HG03342 (cell line): ENCODE results near the gene LBP.
"Not testable (repeated sequence)": the region's sequence is repeated elsewhere in the genome, so short reads cannot be mapped to it uniquely, and the experiment has no call there.

Experiments
- ATAC-seq: cut with Tn5 transposase; IDR thresholded peaks from one replicate; pipeline ENCODE4 v1.9.1; 2021; ENCODE audit warnings: mild to moderate bottlenecking, moderate library complexity; ENCODE audit not compliant: unreplicated experiment

The LBP gene

DNA sequence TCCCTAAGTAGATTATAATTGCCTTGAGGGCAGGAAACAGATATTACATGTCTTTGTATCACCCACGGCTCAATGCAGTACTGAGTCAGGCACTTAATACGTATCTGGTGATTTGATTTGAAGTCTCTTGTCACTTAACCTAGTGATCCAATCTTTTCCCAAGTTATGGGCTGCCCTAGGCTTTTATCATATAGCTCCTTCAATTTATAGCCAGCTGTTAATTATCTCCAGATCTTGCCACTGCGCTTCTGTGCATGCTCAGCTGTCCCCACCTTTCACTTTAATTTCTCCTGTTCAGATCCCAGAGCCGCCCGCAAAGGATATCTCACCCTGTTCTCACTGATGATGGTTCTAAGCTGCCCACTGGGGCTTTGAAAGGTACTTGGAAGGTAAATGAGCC, 47.0 kb downstream of the LBP start:
- no peak for ATAC-seq

DNA sequence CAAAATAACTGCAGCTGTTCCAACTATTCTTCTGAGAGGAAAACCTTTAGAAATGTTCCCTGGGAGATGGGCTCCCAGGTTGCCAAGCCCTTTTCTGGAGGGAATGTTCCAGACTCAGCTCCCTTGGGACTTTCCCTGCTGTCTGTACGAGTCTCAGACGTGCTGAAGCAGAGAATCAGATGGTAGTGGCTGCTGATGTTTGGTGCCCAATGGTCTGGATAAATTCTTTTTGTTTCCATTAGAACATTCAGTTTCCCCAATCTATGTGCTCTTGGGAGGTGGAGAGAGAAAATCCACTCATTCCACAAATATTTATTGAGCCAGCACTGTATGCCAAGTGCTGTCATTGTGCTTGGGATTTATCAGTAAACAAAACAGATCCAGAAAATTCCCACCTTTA, 48.9 kb downstream of the LBP start:
- ATAC-seq = no peak

DNA sequence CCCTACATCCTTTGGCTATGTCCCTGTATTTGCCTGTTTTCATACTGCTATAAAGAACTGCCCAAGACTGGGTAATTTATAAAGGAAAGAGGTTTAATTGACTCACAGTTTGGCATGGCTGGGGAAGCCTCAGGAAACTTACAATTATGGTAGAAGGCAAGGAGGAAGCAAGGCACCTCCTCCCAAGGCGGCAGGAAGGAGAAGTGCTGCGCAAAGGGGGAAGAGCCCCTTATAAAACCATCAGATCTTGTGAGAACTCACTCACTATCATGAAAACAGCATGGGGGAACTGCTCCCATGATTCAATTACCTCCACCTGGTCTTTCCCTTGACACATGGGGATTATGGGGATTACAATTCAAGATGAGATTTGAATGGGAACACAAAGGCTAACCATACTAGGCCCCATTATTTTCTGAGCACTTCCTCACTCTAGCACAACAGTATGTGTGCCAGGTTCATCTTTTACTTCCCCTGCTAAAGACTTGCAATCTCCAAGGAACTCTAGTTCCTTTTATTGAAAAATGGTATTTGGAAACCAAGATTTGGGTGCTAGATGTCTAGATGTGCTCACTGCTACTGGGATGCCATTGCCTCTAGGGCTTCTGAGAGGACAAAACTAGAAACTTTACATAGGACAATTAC, 49.6 kb downstream of the LBP start:
- not testable (repeated sequence) for ATAC-seq

DNA sequence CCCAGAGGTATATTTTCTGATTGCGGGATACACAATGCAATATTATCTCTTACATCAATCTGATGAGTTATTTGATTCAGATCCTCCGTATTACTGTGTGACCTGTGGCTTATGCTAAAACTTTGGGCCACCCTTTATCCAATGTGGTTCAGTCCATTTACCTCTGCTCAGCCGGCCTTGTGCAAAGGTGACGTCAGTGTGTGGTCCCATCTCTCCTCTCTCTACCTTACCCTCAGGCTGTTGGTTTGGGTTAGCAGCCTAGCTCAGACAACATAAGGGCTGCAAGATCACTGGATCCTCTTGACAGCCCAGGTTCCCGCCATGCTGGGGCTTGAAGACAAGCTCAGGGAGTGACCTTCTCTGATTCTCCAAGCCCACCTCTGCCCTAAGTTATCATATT, 55.8 kb downstream of the LBP start:
- ATAC-seq = no peak

DNA sequence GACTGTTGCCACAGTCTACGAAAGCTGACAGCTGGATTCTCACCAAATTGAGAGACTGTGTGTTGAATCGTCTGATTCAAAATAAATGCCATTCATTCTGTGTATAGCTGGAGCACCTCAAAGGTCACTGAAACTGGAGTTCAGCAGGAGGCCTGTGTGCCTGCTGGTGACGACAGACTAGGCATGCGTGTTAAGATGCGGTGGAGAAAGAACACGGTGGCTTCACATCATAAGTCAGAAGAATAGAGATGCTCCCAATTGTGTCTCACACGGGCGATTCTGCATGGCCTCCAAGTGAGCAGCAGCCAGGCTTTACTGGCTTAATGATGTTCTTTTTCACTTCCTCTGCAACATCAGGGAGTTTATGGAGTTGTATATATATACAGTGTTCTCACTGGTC, 56.5 kb downstream of the LBP start:
- ATAC-seq = no peak

DNA sequence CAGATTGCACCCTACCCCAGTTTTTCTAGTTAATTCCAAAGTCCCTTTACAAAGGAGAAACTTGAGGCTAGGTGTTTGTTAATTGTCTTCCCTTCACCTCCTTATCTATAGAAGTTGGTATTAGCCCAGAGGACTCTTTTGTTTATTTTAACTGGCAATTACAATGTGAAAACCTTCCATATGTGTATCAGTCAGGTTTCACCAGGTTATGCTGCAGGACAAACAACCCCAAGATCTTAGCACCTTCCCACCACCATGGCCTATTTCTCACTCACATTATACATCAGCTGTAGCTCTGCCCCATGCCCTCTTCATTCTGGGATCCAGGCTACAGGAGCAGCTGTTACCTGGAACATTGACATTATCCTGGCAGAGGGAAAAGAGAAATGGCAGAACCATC, 57.7 kb downstream of the LBP start:
- no peak for ATAC-seq

DNA sequence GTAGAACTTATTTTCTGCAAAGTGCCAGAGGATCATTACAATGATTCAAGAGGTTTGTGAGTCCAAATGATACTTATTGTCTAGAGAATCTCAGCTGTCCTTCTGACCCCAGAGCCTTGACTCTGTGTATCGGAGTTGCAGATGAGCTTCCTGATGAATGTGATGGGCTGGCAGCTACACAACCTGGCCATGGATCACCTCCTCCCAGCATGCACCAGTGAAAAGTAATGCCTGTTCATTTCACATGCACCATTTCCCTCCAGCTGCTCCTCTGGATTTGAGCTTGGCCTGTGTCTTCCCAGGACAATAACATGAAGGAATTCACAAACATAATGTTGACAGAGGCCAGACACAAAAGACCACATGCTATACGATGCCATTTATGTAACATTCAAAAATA, 58.9 kb downstream of the LBP start:
- ATAC-seq = no peak

DNA sequence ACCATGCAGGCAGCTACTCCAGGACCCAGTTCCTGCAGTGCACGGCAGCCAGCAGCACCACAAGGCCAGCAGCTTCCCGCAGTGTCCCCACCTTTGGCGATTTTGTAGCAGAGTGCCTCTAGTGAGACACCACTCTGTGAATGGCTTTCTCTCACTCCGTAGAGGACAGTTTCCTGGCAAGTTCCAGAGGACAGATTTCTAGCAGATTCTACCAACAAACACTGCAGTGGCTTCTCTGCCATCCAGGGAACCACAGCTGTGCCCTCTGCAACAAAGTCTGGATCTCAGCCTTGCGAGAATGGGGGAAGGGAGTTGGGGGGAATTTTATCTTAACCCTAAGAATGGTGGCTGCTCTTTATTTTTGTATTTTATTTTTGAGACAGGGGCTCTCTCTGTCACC, 60.2 kb downstream of the LBP start:
- no peak for ATAC-seq

DNA sequence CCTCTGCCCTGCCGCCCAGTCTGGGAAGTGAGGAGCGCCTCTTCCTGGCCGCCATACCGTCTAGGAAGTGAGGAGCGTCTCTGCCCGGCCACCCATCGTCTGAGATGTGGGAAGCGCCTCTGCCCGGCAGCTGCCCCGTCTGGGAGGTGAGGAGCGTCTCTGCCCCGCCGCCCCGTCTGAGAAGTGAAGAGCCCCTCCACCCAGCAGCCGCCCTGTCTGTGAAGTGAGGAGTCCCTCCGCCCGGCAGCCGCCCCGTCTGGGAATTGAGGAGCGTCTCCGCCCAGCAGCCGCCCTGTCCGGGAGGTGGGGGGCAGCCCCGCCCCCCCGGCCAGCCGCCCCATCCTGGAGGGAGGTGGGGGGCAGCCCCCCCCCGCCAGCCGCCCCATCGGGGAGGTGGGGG, 61.0 kb downstream of the LBP start:
- no peak for ATAC-seq

DNA sequence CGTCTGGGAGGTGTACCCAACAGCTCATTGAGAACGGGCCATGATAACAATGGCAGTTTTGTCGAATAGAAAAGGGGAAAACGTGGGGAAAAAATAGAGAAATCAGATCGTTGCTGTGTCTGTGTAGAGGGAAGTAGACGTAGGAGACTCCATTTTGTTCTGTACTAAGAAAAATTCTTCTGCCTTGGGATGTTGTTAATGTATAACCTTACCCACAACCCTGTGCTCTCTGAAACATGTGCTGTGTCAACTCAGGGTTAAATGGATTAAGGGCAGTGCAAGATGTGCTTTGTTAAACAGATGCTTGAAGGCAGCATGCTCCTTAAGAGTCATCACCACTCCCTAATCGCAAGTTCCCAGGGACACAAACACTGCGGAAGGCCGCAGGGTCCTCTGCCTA, 61.5 kb downstream of the LBP start:
- ATAC-seq = not testable (repeated sequence)

DNA sequence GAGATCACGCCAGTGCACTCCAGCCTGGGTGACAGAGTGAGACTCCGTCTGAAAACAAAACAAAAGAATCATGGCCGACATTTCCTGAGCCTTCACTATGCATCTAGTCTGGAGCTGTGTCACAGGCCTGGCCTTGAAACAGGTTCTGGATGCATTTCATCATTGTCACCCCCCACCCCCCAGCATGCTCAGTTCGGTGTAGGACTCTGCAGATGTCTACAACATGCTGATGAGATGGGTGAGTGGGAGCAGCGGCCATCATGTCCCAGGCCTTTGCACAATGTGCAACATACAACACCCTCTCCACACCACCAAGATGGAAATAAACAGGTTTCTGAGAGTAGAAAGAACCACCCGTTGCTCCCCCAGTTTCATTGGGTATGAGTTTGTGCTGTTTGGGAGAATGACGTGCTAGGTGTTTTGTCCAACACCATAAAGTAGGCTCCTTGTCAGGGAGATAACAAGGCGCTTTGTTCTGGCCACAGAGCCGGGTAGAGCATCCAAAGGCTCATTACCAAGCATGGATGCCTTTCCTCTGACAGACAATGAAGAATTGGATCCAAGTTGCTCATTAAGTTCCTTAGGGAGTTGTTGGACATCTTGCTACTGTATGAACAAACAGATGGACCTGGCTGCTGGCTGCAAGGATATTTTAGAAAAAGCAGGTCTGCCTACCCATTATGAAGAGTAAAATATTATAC, 66.7 kb downstream of the LBP start:
- ATAC-seq = no peak

DNA sequence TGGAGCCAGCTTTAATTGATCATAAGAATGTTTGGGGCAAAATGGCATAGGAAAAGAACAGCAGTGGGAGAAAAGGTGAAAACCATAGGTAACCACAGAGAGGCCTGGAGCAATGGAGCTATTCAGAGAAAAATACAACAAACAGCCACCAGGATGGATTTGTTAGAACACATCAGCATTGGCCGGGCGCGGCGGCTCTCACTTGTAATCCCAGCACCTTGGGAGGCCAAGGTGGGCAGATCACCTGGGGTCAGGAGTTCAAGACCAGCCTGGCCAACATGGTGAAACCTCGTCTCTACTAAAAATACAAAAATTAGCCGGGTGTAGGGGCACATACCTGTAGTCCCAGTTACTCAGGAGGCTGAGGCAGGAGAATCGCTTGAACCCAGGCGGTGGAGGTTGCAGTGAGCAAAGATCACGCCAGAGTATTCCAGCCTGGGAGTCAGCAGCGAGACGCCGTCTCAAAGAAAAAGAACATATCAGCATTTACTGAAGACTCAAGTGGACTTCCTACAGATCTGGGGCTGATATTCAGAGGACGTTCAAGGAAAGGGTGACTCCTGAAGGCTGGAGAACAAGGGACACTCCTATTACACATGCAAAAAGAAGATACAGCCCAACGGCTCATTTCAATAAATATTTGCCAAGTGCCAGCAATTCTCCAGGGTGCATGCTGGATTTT, 68.6 kb downstream of the LBP start:
- no peak for ATAC-seq

DNA sequence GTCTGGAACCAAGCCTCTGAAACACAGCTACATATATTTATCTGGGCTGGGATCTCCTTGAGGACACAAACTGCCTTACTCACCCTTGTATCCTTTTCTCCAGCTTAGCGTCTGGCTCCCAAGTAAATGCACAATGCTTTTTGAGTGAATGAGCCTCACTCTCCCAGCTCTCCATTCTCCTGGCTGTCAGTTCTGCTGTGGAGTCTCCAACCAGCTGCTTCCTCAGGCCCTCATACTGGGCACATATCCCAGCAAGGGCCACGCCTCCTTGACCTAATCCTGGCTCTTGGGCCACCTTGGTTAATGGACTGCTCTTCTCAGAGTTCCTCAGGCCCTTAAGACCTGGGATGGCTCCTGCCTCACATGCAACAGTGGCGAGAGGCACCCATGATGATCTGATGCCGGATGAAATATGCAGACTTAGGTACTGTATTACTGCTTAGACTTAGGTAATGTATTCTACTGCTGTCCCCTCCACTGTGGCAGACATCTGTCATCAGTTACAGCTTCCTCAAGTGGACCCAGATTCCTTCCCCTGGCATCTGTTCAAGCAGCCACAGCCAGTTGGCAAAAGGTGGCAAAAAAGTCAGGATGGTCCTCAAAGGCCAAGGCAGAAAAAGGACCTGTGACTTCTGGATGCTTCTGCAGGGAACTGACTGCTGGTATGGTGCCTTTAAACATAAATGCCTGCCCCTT, 72.4 kb downstream of the LBP start:
- no peak for ATAC-seq

DNA sequence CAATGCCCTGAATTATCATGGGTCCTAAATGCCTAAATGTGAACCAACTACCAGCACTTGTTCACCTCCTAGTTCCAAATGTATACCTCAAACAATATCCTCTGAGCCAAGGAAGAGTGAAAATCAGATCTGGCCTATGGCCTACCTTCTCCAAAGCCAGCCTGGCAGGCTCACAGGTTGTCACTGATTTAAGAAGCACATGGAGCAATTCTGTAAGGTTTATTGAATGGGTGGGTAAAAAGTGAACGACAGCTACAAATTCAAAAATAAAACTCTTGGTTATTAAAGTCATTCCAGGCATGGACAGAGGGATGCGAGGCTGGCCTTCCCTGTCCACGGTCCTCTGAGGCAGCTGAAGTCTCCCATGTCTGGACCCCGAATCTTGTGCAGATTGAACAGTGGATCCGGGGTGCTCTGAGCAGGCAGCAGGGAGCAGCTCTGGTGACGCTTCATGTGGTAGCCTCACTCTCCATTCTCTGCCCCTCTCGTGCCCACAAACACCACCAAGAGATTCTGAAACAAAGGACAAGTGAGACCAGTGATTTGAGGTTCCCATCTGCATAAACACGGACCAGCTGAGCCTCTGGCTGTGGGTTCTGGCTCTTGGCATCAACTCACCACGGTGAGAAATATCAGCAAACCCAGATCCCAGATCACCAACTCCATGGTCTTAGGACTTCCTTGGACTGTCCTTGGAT, 74.3 kb downstream of the LBP start:
- no peak for ATAC-seq

DNA sequence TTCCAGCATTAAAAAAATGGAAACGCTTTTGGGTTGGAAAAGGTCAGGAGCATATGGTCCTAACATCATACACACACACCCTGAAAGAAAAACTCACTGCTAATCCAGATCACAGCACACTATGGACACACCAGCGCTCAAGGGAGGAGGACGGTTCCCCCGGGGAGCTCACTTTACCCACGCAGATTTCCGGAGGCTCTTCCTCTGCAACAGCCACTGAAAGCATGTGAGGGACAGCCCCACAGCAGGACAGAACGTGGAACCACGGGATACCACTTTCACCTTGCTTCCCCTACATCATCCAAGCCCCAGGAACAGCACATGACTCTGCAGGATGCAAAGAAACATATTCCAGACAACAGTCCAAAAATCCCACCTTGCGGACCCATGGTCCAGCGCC, 75.6 kb downstream of the LBP start:
- no peak for ATAC-seq

DNA sequence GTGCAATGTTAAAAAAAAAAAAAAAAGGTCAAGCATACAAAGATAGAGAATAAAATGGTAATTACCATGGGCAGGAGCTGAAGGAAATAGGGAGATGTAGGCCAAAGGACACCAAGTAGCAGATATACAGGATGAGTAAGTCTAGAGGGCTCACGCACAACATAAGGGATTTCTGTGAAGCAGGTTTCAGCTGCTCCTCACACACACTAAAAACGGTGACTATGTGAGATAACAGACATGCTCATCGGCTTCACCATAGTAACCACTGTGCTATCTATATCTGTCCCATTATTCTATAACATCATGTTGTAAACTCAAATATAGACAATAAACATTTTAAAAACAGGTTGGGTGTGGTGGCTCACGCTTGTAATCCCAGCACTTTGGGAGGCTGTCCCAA, 77.3 kb downstream of the LBP start:
- no peak for ATAC-seq

DNA sequence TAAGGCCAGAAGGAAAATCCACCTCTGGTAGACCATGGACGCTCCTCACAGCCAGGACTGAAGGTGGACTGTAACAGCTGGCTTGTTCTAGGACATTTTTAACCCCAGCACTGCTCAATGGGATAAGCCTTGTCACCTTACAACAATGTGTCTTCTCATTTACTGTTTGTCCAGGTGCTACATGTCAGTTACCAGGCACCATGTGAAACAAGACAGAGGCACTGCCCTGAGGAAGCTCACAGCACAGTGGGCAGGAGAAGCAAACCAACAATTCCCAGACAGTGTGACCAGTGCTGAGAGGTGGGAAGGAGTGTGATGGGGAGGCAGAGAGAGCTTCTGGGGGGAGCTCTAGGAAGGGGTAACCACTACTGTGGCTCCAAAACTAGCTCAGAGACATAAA, 78.1 kb downstream of the LBP start:
- ATAC-seq = no peak

DNA sequence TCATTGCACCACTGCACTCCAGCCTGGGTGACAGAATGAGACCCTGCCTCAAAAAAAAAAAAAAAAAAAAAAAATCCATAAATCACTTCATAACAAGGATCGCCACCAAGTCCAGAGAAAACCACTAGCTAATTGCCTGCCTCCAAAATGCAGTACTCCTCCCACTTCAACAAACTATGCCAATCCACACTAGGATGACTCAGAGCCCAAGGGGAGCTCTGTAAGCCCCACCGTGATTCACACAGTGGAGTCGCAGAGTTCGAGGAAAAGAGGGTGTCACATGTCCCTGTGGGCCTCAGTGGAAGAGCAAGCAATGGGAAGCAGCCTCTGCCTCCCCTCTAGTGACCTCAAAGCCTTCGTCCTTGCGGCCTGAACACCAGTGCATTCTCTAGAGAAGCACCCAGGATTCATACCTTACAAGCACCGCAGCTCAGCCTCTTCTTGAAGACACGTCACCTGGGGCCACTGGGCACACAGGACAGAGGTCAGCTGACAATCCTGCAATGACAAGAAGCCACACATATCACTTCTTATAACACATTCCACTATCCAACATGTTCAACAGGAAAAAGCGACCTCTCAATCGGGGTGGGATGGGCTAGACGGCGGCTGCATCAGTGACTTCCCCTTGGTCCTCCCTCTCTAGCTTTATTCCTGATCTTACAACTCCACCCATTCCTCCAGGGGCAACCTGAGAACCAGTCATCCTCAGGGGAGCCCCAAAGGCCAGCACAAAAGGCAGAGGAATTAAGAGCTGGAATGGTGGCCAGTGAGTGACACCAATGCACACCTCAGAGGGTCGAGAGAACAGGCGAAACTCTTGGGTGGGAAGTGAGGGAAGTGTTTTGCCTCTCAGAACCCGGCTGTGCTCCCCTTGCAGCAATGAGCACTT, 80.0 kb downstream of the LBP start:
- ATAC-seq = no peak
